HEK293 (cell line): Measurements from ENCODE around the gene C4orf51.

Experiments used
- CTCF ChIA-PET: fragments of 350-600 bp; formaldehyde crosslinking; extraction: SDS; loops from one replicate; lab custom pipeline; 2021; ENCODE audit warnings: antibody characterized with exemption; lab: Yijun Ruan, JAX
- POLR2A ChIA-PET: fragments of 300-600 bp; formaldehyde crosslinking; extraction: SDS; loops from one replicate; lab custom pipeline; 2020; ENCODE audit warnings: antibody characterized with exemption, inconsistent platforms; lab: Yijun Ruan, JAX
- H3K27ac ChIP-seq: fragments of 200-500 bp; sonication (Bioruptor generic); 2 replicates; pipeline ENCODE4 v1.5.1; 2014; ENCODE audit warnings: low read depth, low read length, control low read depth, inconsistent platforms; ENCODE audit errors: extremely low read depth
- H3K36me3 ChIP-seq, 2 experiments: fragments of 200-500 bp in 1 of 2; sonication (Bioruptor generic) in 1 of 2; 1 replicate in 1 of 2; 2 replicates in 1 of 2; pipeline ENCODE4 v1.5.1; 2014 to 2017; ENCODE audit warnings: inconsistent platforms in 2 of 2, low read length in 2 of 2; ENCODE audit not compliant: control insufficient read depth in 2 of 2, insufficient read depth in 1 of 2
- H3K4me1 ChIP-seq: fragments of 200-500 bp; sonication (Bioruptor generic); 2 replicates; pipeline ENCODE4 v1.5.1; 2014; ENCODE audit warnings: mild to moderate bottlenecking, low read length, inconsistent platforms; ENCODE audit not compliant: control insufficient read depth, insufficient read depth
- H3K4me3 ChIP-seq: 2 replicates; pipeline ENCODE4 v1.5.1; 2011; ENCODE audit warnings: low read depth, mild to moderate bottlenecking, control low read depth, low read length, moderate library complexity
- H3K9me3 ChIP-seq: fragments of 200-500 bp; sonication (Bioruptor generic); 2 replicates; pipeline ENCODE4 v1.5.1; 2014; ENCODE audit warnings: low read depth, low read length, inconsistent platforms; ENCODE audit not compliant: control insufficient read depth, insufficient read depth
- BCL11A ChIP-seq: fragments of 450-650 bp; formaldehyde crosslinking; IDR thresholded peaks from 2 replicates; pipeline ENCODE4 v1.5.1; 2016; ENCODE audit warnings: low read depth, missing biosample characterization, missing genetic modification characterization
- SETDB1 ChIP-seq: IDR thresholded peaks from one replicate; pipeline ENCODE4 v1.6.1; 2017; ENCODE audit warnings: mild to moderate bottlenecking, low read length, moderate library complexity, mixed read lengths; ENCODE audit not compliant: insufficient read length
- SP7 ChIP-seq: fragments of 450-650 bp; formaldehyde crosslinking; IDR thresholded peaks from 2 replicates; pipeline ENCODE4 v1.5.1; 2016; ENCODE audit warnings: missing biosample characterization, missing genetic modification characterization
- ZBTB20 ChIP-seq: fragments of 450-650 bp; formaldehyde crosslinking; IDR thresholded peaks from 2 replicates; pipeline ENCODE4 v1.5.1; 2016; ENCODE audit warnings: missing biosample characterization, missing genetic modification characterization
- ZBTB21 ChIP-seq: fragments of 450-650 bp; formaldehyde crosslinking; IDR thresholded peaks from 2 replicates; pipeline ENCODE4 v1.5.1; 2017; ENCODE audit warnings: missing biosample characterization, missing genetic modification characterization
- ZNF132 ChIP-seq: fragments of 450-650 bp; formaldehyde crosslinking; IDR thresholded peaks from 2 replicates; pipeline ENCODE4 v1.5.1; 2017; ENCODE audit warnings: missing biosample characterization, missing genetic modification characterization, borderline replicate concordance
- ZNF16 ChIP-seq: fragments of 450-650 bp; formaldehyde crosslinking; IDR thresholded peaks from 2 replicates; pipeline ENCODE4 v1.5.1; 2016; ENCODE audit warnings: low read depth, missing biosample characterization, missing genetic modification characterization
- ZNF311 ChIP-seq: fragments of 450-650 bp; formaldehyde crosslinking; IDR thresholded peaks from 2 replicates; pipeline ENCODE4 v1.5.1; 2017; ENCODE audit warnings: missing biosample characterization, missing genetic modification characterization, borderline replicate concordance
- ZNF37A ChIP-seq: fragments of 450-650 bp; IDR thresholded peaks from 2 replicates; pipeline ENCODE4 v1.5.1; 2018; ENCODE audit warnings: missing biosample characterization, missing genetic modification characterization
- ZNF426 ChIP-seq: fragments of 450-650 bp; formaldehyde crosslinking; IDR thresholded peaks from 2 replicates; pipeline ENCODE4 v1.5.1; 2017; ENCODE audit warnings: missing biosample characterization, missing genetic modification characterization, mild to moderate bottlenecking, inconsistent platforms, moderate library complexity
- ZNF521 ChIP-seq: fragments of 450-650 bp; formaldehyde crosslinking; IDR thresholded peaks from 2 replicates; pipeline ENCODE4 v1.5.1; 2017; ENCODE audit warnings: missing biosample characterization, mild to moderate bottlenecking, missing genetic modification characterization
- ZNF549 ChIP-seq: fragments of 450-650 bp; IDR thresholded peaks from 2 replicates; pipeline ENCODE4 v1.5.1; 2018; ENCODE audit warnings: missing biosample characterization, missing genetic modification characterization, mild to moderate bottlenecking, inconsistent platforms, moderate library complexity
- ZNF701 ChIP-seq: fragments of 450-650 bp; formaldehyde crosslinking; IDR thresholded peaks from 2 replicates; pipeline ENCODE4 v1.5.1; 2016; ENCODE audit warnings: missing biosample characterization, missing genetic modification characterization
- ZXDB ChIP-seq: fragments of 450-650 bp; formaldehyde crosslinking; IDR thresholded peaks from 2 replicates; pipeline ENCODE4 v1.5.1; 2016; ENCODE audit warnings: missing biosample characterization, missing genetic modification characterization
- TF ChIP-seq, protein P1 (sequence below): fragments of 450-650 bp; formaldehyde crosslinking; IDR thresholded peaks from 2 replicates; pipeline ENCODE4 v1.5.1; 2016; ENCODE audit warnings: missing biosample characterization, missing genetic modification characterization, borderline replicate concordance
- TF ChIP-seq, protein P2 (sequence below): fragments of 450-650 bp; formaldehyde crosslinking; IDR thresholded peaks from 2 replicates; pipeline ENCODE4 v1.5.1; 2017; ENCODE audit warnings: missing biosample characterization, missing genetic modification characterization
- TF ChIP-seq, protein P3 (sequence below): fragments of 450-650 bp; IDR thresholded peaks from 2 replicates; pipeline ENCODE4 v1.5.1; 2018; ENCODE audit warnings: missing biosample characterization, mild to moderate bottlenecking, missing genetic modification characterization
- TF ChIP-seq, protein P4 (sequence below): fragments of 450-650 bp; formaldehyde crosslinking; IDR thresholded peaks from 2 replicates; pipeline ENCODE4 v1.5.1; 2016; ENCODE audit warnings: missing biosample characterization, missing genetic modification characterization, borderline replicate concordance
- TF ChIP-seq, protein P5 (sequence below): fragments of 450-650 bp; formaldehyde crosslinking; IDR thresholded peaks from 2 replicates; pipeline ENCODE4 v1.5.1; 2016; ENCODE audit warnings: missing biosample characterization, missing genetic modification characterization
- TF ChIP-seq, protein P6 (sequence below): fragments of 450-650 bp; formaldehyde crosslinking; IDR thresholded peaks from 2 replicates; pipeline ENCODE4 v1.5.1; 2016; ENCODE audit warnings: missing biosample characterization, missing genetic modification characterization

C4orf51 gene

DNA sequence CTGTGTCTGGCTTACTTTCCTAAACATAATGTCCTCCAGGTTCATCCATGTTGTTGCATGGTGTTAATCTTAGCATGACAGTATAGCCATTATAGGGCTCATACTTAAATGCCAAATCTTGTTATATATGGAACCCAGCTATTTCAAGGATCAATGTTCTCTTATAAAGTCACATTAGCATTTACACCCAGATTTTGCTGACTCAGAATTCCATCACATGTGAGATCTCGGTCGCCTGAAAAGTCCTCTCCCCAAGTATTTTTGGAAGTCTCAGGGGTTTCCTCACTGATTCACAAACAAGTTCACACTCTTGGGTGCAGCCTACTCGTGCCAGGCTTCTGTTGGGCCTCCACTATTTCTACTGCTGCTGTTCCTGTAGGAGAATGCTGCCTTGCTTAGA lies 19.9 kb upstream of the C4orf51 start:
- Histone ChIP-seq H3K9me3 (no peaks in the 10 kb centered on the region), H3K36me3 (no peaks in the 10 kb centered on the region), H3K27ac (no peak overlapping the region), H3K4me3 (no peak overlapping the region), H3K4me1 (no peaks in the 10 kb centered on the region)
- POLR2A ChIA-PET, result no interaction called here
- CTCF ChIA-PET, result interaction anchor here (0.7 kb wide), 1 partner anchor 165 kb away, joined by 4 read pairs; no protein-coding TSS in a partner anchor
- no peak for TF ChIP-seq ZNF701 (tag by site-specific recombination)
- TF ChIP-seq, protein P1, sequence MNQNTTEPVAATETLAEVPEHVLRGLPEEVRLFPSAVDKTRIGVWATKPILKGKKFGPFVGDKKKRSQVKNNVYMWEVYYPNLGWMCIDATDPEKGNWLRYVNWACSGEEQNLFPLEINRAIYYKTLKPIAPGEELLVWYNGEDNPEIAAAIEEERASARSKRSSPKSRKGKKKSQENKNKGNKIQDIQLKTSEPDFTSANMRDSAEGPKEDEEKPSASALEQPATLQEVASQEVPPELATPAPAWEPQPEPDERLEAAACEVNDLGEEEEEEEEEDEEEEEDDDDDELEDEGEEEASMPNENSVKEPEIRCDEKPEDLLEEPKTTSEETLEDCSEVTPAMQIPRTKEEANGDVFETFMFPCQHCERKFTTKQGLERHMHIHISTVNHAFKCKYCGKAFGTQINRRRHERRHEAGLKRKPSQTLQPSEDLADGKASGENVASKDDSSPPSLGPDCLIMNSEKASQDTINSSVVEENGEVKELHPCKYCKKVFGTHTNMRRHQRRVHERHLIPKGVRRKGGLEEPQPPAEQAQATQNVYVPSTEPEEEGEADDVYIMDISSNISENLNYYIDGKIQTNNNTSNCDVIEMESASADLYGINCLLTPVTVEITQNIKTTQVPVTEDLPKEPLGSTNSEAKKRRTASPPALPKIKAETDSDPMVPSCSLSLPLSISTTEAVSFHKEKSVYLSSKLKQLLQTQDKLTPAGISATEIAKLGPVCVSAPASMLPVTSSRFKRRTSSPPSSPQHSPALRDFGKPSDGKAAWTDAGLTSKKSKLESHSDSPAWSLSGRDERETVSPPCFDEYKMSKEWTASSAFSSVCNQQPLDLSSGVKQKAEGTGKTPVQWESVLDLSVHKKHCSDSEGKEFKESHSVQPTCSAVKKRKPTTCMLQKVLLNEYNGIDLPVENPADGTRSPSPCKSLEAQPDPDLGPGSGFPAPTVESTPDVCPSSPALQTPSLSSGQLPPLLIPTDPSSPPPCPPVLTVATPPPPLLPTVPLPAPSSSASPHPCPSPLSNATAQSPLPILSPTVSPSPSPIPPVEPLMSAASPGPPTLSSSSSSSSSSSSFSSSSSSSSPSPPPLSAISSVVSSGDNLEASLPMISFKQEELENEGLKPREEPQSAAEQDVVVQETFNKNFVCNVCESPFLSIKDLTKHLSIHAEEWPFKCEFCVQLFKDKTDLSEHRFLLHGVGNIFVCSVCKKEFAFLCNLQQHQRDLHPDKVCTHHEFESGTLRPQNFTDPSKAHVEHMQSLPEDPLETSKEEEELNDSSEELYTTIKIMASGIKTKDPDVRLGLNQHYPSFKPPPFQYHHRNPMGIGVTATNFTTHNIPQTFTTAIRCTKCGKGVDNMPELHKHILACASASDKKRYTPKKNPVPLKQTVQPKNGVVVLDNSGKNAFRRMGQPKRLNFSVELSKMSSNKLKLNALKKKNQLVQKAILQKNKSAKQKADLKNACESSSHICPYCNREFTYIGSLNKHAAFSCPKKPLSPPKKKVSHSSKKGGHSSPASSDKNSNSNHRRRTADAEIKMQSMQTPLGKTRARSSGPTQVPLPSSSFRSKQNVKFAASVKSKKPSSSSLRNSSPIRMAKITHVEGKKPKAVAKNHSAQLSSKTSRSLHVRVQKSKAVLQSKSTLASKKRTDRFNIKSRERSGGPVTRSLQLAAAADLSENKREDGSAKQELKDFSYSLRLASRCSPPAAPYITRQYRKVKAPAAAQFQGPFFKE (tag by site-specific recombination), result no peak
- no peak for TF ChIP-seq ZNF132 (tag by site-specific recombination)
- no peak for TF ChIP-seq ZNF426 (tag by site-specific recombination)
- no peak for TF ChIP-seq ZNF549
- no peak for TF ChIP-seq SP7 (tag by site-specific recombination)
- TF ChIP-seq ZNF521 (tag by site-specific recombination), result no peak
- TF ChIP-seq, protein P2, sequence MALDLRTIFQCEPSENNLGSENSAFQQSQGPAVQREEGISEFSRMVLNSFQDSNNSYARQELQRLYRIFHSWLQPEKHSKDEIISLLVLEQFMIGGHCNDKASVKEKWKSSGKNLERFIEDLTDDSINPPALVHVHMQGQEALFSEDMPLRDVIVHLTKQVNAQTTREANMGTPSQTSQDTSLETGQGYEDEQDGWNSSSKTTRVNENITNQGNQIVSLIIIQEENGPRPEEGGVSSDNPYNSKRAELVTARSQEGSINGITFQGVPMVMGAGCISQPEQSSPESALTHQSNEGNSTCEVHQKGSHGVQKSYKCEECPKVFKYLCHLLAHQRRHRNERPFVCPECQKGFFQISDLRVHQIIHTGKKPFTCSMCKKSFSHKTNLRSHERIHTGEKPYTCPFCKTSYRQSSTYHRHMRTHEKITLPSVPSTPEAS, result no peak
- TF ChIP-seq, protein P3, sequence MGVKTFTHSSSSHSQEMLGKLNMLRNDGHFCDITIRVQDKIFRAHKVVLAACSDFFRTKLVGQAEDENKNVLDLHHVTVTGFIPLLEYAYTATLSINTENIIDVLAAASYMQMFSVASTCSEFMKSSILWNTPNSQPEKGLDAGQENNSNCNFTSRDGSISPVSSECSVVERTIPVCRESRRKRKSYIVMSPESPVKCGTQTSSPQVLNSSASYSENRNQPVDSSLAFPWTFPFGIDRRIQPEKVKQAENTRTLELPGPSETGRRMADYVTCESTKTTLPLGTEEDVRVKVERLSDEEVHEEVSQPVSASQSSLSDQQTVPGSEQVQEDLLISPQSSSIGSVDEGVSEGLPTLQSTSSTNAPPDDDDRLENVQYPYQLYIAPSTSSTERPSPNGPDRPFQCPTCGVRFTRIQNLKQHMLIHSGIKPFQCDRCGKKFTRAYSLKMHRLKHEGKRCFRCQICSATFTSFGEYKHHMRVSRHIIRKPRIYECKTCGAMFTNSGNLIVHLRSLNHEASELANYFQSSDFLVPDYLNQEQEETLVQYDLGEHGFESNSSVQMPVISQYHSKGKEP (tag by site-specific recombination), result no peak
- no peak for TF ChIP-seq SETDB1
- no peak for TF ChIP-seq ZXDB
- TF ChIP-seq BCL11A (tag by site-specific recombination), result no peak
- TF ChIP-seq, protein P4, sequence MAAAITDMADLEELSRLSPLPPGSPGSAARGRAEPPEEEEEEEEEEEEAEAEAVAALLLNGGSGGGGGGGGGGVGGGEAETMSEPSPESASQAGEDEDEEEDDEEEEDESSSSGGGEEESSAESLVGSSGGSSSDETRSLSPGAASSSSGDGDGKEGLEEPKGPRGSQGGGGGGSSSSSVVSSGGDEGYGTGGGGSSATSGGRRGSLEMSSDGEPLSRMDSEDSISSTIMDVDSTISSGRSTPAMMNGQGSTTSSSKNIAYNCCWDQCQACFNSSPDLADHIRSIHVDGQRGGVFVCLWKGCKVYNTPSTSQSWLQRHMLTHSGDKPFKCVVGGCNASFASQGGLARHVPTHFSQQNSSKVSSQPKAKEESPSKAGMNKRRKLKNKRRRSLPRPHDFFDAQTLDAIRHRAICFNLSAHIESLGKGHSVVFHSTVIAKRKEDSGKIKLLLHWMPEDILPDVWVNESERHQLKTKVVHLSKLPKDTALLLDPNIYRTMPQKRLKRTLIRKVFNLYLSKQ (tag by site-specific recombination), result no peak
- TF ChIP-seq, protein P5, sequence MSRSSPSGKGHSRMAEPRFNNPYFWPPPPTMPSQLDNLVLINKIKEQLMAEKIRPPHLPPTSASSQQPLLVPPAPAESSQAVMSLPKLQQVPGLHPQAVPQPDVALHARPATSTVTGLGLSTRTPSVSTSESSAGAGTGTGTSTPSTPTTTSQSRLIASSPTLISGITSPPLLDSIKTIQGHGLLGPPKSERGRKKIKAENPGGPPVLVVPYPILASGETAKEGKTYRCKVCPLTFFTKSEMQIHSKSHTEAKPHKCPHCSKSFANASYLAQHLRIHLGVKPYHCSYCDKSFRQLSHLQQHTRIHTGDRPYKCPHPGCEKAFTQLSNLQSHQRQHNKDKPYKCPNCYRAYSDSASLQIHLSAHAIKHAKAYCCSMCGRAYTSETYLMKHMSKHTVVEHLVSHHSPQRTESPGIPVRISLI, result no peak
- no peak for TF ChIP-seq ZBTB21 (tag by site-specific recombination)
- TF ChIP-seq ZNF16 (tag by site-specific recombination), result no peak
- TF ChIP-seq ZBTB20 (tag by site-specific recombination), result no peak
- no peak for TF ChIP-seq ZNF37A (tag by site-specific recombination)
- no peak for TF ChIP-seq ZNF311 (tag by site-specific recombination)
- TF ChIP-seq, protein P6, sequence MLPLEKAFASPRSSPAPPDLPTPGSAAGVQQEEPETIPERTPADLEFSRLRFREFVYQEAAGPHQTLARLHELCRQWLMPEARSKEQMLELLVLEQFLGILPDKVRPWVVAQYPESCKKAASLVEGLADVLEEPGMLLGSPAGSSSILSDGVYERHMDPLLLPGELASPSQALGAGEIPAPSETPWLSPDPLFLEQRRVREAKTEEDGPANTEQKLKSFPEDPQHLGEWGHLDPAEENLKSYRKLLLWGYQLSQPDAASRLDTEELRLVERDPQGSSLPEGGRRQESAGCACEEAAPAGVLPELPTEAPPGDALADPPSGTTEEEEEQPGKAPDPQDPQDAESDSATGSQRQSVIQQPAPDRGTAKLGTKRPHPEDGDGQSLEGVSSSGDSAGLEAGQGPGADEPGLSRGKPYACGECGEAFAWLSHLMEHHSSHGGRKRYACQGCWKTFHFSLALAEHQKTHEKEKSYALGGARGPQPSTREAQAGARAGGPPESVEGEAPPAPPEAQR, result no peak
